ENCODE results near the gene PRMT6. TPM values are rescaled to one million over a fixed set of nuclear protein-coding genes. Genes with fewer than 3 reads are reported as not detected.
"Not testable (repeated sequence)": the region's sequence is repeated elsewhere in the genome, so short reads cannot be mapped to it uniquely, and the experiment has no call there.

PRMT6 gene
- total and polyA plus RNA-seq, 2 of the 4 experiments (the other 2 are of a cell fraction): 12.5 to 15.4 TPM

GRCh38 chr1:107038874-107039273, 17.6 kb upstream of the PRMT6 start:
- H4K5ac ChIP-seq (ENCODE audit: low read depth, low read length); H3K18ac ChIP-seq (ENCODE audit: low read depth, low read length); H2BK120ac ChIP-seq (ENCODE audit: low read depth, low read length); POLR2A ChIA-PET (ENCODE audit: unreplicated experiment); H2BK5ac ChIP-seq (ENCODE audit: low read depth, low read length, poor library complexity, severe bottlenecking); H3K9me3 ChIP-seq (ENCODE audit: control insufficient read depth, insufficient read depth, low read length); H3K36me3 ChIP-seq (ENCODE audit: control insufficient read depth, insufficient read depth, low read length); H2AFZ ChIP-seq (replicated peaks; ENCODE audit: low read length, poor library complexity); H3K4me3 ChIP-seq (ENCODE audit: insufficient read depth, low read depth, low read length); H3K14ac ChIP-seq (replicated peaks; ENCODE audit: low read depth, low read length); H3K4me1 ChIP-seq (ENCODE audit: control insufficient read depth, insufficient read depth, low read length); H2AK5ac ChIP-seq (ENCODE audit: low read depth, low read length); dilution Hi-C loops (cut with HindIII; ENCODE audit: low sequenced_read_pairs, unreplicated experiment); BruUV-seq (replicated peaks); H3K27ac ChIP-seq (ENCODE audit: insufficient read depth, low read length); H3K9me1 ChIP-seq (ENCODE audit: insufficient read depth, low read length); H3K79me1 ChIP-seq (ENCODE audit: low read depth in 1 of 2, low read length in 2 of 2); ATAC-seq (ENCODE audit: low read depth); H2BK20ac ChIP-seq (ENCODE audit: low read depth, low read length); CTCF ChIA-PET; H4K8ac ChIP-seq (ENCODE audit: low read depth in 2 of 2, low read length in 2 of 2); H4K91ac ChIP-seq (ENCODE audit: insufficient read depth, low read depth, low read length); H2BK15ac ChIP-seq (ENCODE audit: low read depth, low read length); H2AK9ac ChIP-seq (replicated peaks; ENCODE audit: low read depth, low read length, poor library complexity); H3K4me2 ChIP-seq (ENCODE audit: low read depth, low read length); H3K27me3 ChIP-seq (ENCODE audit: control insufficient read depth, insufficient read depth, low read length); H4K20me1 ChIP-seq (ENCODE audit: insufficient read depth, low read length); intact Hi-C loops (cut with micrococcal nuclease); H3K4ac ChIP-seq (ENCODE audit: low read depth, low read length); H3K56ac ChIP-seq (ENCODE audit: extremely low read depth, insufficient read depth, low read length); H3K9ac ChIP-seq (ENCODE audit: low read depth, low read length); H3K23ac ChIP-seq (ENCODE audit: low read depth, low read length); in situ Hi-C loops (cut with MboI; ENCODE audit: low sequenced_read_pairs): not testable (repeated sequence)
- DNase-seq: peak; percentile 1
- 76% methylated on average over 2 of the region's 3 CpGs; no CpG with 5 or more reads in 1 of the 2 experiments for WGBS, 2 experiments (ENCODE audit: extremely low coverage in 2 of 2, insufficient read length in 1 of 2)

GRCh38 chr1:107044310-107045220, 11.9 kb upstream of the PRMT6 start:
- H4K91ac ChIP-seq (ENCODE audit: insufficient read depth, low read depth, low read length); H3K23ac ChIP-seq (ENCODE audit: low read depth, low read length); ATAC-seq (ENCODE audit: low read depth); dilution Hi-C loops (cut with HindIII; ENCODE audit: low sequenced_read_pairs, unreplicated experiment); H3K9me1 ChIP-seq (ENCODE audit: insufficient read depth, low read length); DNase-seq; H2BK15ac ChIP-seq (ENCODE audit: low read depth, low read length); H3K14ac ChIP-seq (replicated peaks; ENCODE audit: low read depth, low read length); H2AFZ ChIP-seq (replicated peaks; ENCODE audit: low read length, poor library complexity); intact Hi-C loops (cut with micrococcal nuclease); CTCF ChIA-PET; H3K79me1 ChIP-seq (ENCODE audit: low read depth in 1 of 2, low read length in 2 of 2); H3K18ac ChIP-seq (ENCODE audit: low read depth, low read length); H3K4me2 ChIP-seq (ENCODE audit: low read depth, low read length); H4K20me1 ChIP-seq (ENCODE audit: insufficient read depth, low read length); H4K8ac ChIP-seq (ENCODE audit: low read depth in 2 of 2, low read length in 2 of 2); H3K27me3 ChIP-seq (ENCODE audit: control insufficient read depth, insufficient read depth, low read length); H3K4ac ChIP-seq (ENCODE audit: low read depth, low read length); H4K5ac ChIP-seq (ENCODE audit: low read depth, low read length); in situ Hi-C loops (cut with MboI; ENCODE audit: low sequenced_read_pairs); BruUV-seq (replicated peaks); H3K36me3 ChIP-seq (ENCODE audit: control insufficient read depth, insufficient read depth, low read length); H3K9me3 ChIP-seq (ENCODE audit: control insufficient read depth, insufficient read depth, low read length); H2AK9ac ChIP-seq (replicated peaks; ENCODE audit: low read depth, low read length, poor library complexity); H2BK5ac ChIP-seq (ENCODE audit: low read depth, low read length, poor library complexity, severe bottlenecking); H3K4me3 ChIP-seq (ENCODE audit: insufficient read depth, low read depth, low read length); H3K27ac ChIP-seq (ENCODE audit: insufficient read depth, low read length); H3K4me1 ChIP-seq (ENCODE audit: control insufficient read depth, insufficient read depth, low read length); H2AK5ac ChIP-seq (ENCODE audit: low read depth, low read length); H2BK20ac ChIP-seq (ENCODE audit: low read depth, low read length); H2BK120ac ChIP-seq (ENCODE audit: low read depth, low read length); POLR2A ChIA-PET (ENCODE audit: unreplicated experiment); H3K56ac ChIP-seq (ENCODE audit: extremely low read depth, insufficient read depth, low read length); H3K9ac ChIP-seq (ENCODE audit: low read depth, low read length): not testable (repeated sequence)
- 91% methylated on average over 9 of the region's 44 CpGs; no CpG with 5 or more reads in 1 of the 2 experiments for WGBS, 2 experiments (ENCODE audit: extremely low coverage in 2 of 2, insufficient read length in 1 of 2)
